HepG2 (cell line): Measurements from ENCODE around the gene ZNF227. TPM values are rescaled to one million over a fixed set of nuclear protein-coding genes. Genes with fewer than 3 reads are reported as not detected.

Experiments used
- ATAC-seq: fragments of 200-7000 bp; cut with Tn5 transposase; 3 replicates; pipeline ENCODE4 v1.9.1; 2020; ENCODE audit warnings: mild to moderate bottlenecking, moderate library complexity
- BruUV-seq: library from RNA; stranded (reverse); fragments of 400-500 nt; replicated peaks from 2 replicates; lab custom pipeline; 2021; lab: Mats Ljungman, UMichigan
- CTCF ChIA-PET: fragments of 300-600 bp; formaldehyde crosslinking; extraction: SDS; loops from one replicate; lab custom pipeline; 2021; ENCODE audit warnings: low total read pairs, inconsistent platforms, low intra/inter-chr PET ratio; lab: Yijun Ruan, JAX
- POLR2A ChIA-PET: fragments of 350-600 bp; sonication (Branson Sonifier 250); formaldehyde crosslinking; loops from one replicate; lab custom pipeline; 2020; ENCODE audit warnings: antibody characterized with exemption, inconsistent platforms; lab: Yijun Ruan, JAX
- DNase-seq: peaks from one replicate; pipeline ENCODE4 v3.0.0-alpha.2; 2015; ENCODE audit warnings: low spot score
- FAIRE-seq: peaks from 3 replicates; lab custom pipeline; 2011; peaks lifted over from hg19 to GRCh38; lab: Jason Lieb, UNC
- H2AFZ ChIP-seq: one replicate; pipeline ENCODE4 v1.6.1; 2011; ENCODE audit warnings: low read length, inconsistent platforms
- H3K27ac ChIP-seq: fragments of 300-600 bp; 3 replicates; pipeline ENCODE4 v1.8.0; 2011; ENCODE audit warnings: mixed run types, mild to moderate bottlenecking, mixed read lengths, low read length, inconsistent platforms; ENCODE audit not compliant: insufficient read depth; ENCODE audit errors: extremely low read length
- H3K27me3 ChIP-seq, 2 experiments: fragments of 200-600 bp in 1 of 2; 2 replicates in 1 of 2; 3 replicates in 1 of 2; pipeline versions ENCODE4 v1.6.0 to v1.8.0; 2011; ENCODE audit warnings: low read length in 2 of 2, mild to moderate bottlenecking in 2 of 2, moderate library complexity in 2 of 2, inconsistent platforms in 1 of 2; ENCODE audit not compliant: insufficient read depth in 2 of 2, control insufficient read depth in 1 of 2
- H3K36me3 ChIP-seq, 2 experiments: fragments of 200-600 bp in 1 of 2; replicated peaks in 1 of 2; 2 replicates in 1 of 2; 3 replicates in 1 of 2; pipeline versions ENCODE4 v1.5.1 to v1.8.0; 2011; ENCODE audit warnings: low read length in 2 of 2, inconsistent platforms in 1 of 2; ENCODE audit not compliant: insufficient read depth in 2 of 2, control insufficient read depth in 1 of 2
- H3K4me1 ChIP-seq: 2 replicates; pipeline ENCODE4 v1.5.1; 2012; ENCODE audit warnings: low read length, inconsistent platforms; ENCODE audit not compliant: insufficient read depth
- H3K4me2 ChIP-seq: 2 replicates; pipeline ENCODE4 v1.6.0; 2011; ENCODE audit warnings: low read depth, low read length, inconsistent platforms
- H3K4me3 ChIP-seq, 3 experiments: fragments of 200-600 bp in 1 of 3; sonication (generic), shearing (Covaris generic) in 1 of 3; replicated peaks in 1 of 3; 2 replicates each; pipeline ENCODE4 v1.5.1; 2011 to 2016; ENCODE audit warnings: low read length in 3 of 3, inconsistent platforms in 2 of 3, low read depth in 2 of 3, mild to moderate bottlenecking in 2 of 3, control low read depth in 1 of 3, mixed read lengths in 1 of 3; ENCODE audit not compliant: insufficient read depth in 1 of 3
- H3K79me2 ChIP-seq: one replicate; pipeline ENCODE4 v1.6.1; 2011; ENCODE audit warnings: low read length, inconsistent platforms; ENCODE audit not compliant: insufficient read depth
- H3K9ac ChIP-seq: 2 replicates; pipeline ENCODE4 v1.6.0; 2011; ENCODE audit warnings: mild to moderate bottlenecking, low read depth, low read length, inconsistent platforms; ENCODE audit not compliant: insufficient read depth
- H3K9me3 ChIP-seq: 2 replicates; pipeline ENCODE4 v1.5.1; 2012; ENCODE audit warnings: mild to moderate bottlenecking, low read length
- H4K20me1 ChIP-seq: 2 replicates; pipeline ENCODE4 v1.6.0; 2011; ENCODE audit warnings: inconsistent platforms, mild to moderate bottlenecking, low read length, moderate library complexity; ENCODE audit not compliant: insufficient read depth
- FOXC1 ChIP-seq: sonication (generic); formaldehyde crosslinking; IDR thresholded peaks from 2 replicates; pipeline ENCODE4 v1.8.0; 2022; ENCODE audit warnings: mild to moderate bottlenecking, missing genetic modification reagents, borderline replicate concordance
- HOMEZ ChIP-seq: IDR thresholded peaks from 2 replicates; pipeline ENCODE4 v1.6.1; 2016; ENCODE audit warnings: low read depth
- KDM1A ChIP-seq: IDR thresholded peaks from 2 replicates; pipeline ENCODE4 v1.6.1; 2016; ENCODE audit warnings: missing compliant biosample characterization
- MEIS1 ChIP-seq: sonication (generic); formaldehyde crosslinking; IDR thresholded peaks from 2 replicates; pipeline ENCODE4 v1.9.0; 2021; ENCODE audit warnings: mild to moderate bottlenecking, missing genetic modification reagents, moderate library complexity, borderline replicate concordance
- NPAS2 ChIP-seq: sonication (generic); formaldehyde crosslinking; IDR thresholded peaks from 2 replicates; pipeline ENCODE4 v1.8.0; 2022; ENCODE audit warnings: mild to moderate bottlenecking, missing genetic modification reagents, borderline replicate concordance
- PHB2 ChIP-seq: fragments of 450-650 bp; IDR thresholded peaks from 2 replicates; pipeline ENCODE4 v1.6.1; 2018; ENCODE audit not compliant: partially characterized antibody
- RXRB ChIP-seq: IDR thresholded peaks from 2 replicates; pipeline ENCODE4 v1.6.1; 2016; ENCODE audit warnings: borderline replicate concordance, missing genetic modification reagents, missing compliant biosample characterization
- SP5 ChIP-seq: IDR thresholded peaks from 2 replicates; pipeline ENCODE4 v1.6.1; 2016; ENCODE audit warnings: low read depth, borderline replicate concordance
- STAG1 ChIP-seq: sonication (generic); formaldehyde crosslinking; IDR thresholded peaks from 2 replicates; pipeline ENCODE4 v1.4.0; 2020; ENCODE audit warnings: missing genetic modification reagents
- TCF7L2 ChIP-seq: IDR thresholded peaks from 2 replicates; pipeline ENCODE4 v1.6.1; 2011; ENCODE audit warnings: mild to moderate bottlenecking, low read depth, low read length, moderate library complexity
- ZBTB38 ChIP-seq: sonication (generic); formaldehyde crosslinking; IDR thresholded peaks from 2 replicates; pipeline ENCODE4 v1.5.1; 2020; ENCODE audit warnings: mild to moderate bottlenecking, missing genetic modification reagents
- ZBTB8A ChIP-seq: sonication (generic); formaldehyde crosslinking; IDR thresholded peaks from 2 replicates; pipeline ENCODE4 v1.4.0; 2020; ENCODE audit warnings: mild to moderate bottlenecking, low read depth, missing genetic modification reagents, borderline replicate concordance
- ZFYVE20 ChIP-seq: sonication (generic); formaldehyde crosslinking; IDR thresholded peaks from 2 replicates; pipeline ENCODE4 v1.8.0; 2023; ENCODE audit warnings: low read depth, mild to moderate bottlenecking, moderate library complexity, missing genetic modification reagents, borderline replicate concordance
- ZMAT3 ChIP-seq: sonication (generic); formaldehyde crosslinking; conservative IDR thresholded peaks from 2 replicates; pipeline ENCODE4 v1.7.0; 2021; ENCODE audit warnings: missing genetic modification reagents
- ZNF24 ChIP-seq: fragments of 450-650 bp; IDR thresholded peaks from 2 replicates; pipeline ENCODE4 v1.6.1; 2017; ENCODE audit warnings: antibody characterized with exemption, mild to moderate bottlenecking
- ZNF382 ChIP-seq: sonication (generic); formaldehyde crosslinking; IDR thresholded peaks from 2 replicates; pipeline ENCODE4 v1.5.0; 2020; ENCODE audit warnings: missing genetic modification reagents, mild to moderate bottlenecking, borderline replicate concordance
- ZNF639 ChIP-seq: conservative IDR thresholded peaks from 2 replicates; pipeline ENCODE4 v1.6.1; 2018; ENCODE audit warnings: missing genetic modification reagents
- ZNF670 ChIP-seq: sonication (generic); formaldehyde crosslinking; IDR thresholded peaks from 2 replicates; pipeline ENCODE4 v1.8.0; 2022; ENCODE audit warnings: mild to moderate bottlenecking, missing genetic modification reagents, borderline replicate concordance
- ZNF770 ChIP-seq: sonication (generic); formaldehyde crosslinking; IDR thresholded peaks from 2 replicates; pipeline ENCODE4 v1.5.0; 2020; ENCODE audit warnings: mild to moderate bottlenecking, missing genetic modification reagents
- ZSCAN21 ChIP-seq: sonication (generic); formaldehyde crosslinking; IDR thresholded peaks from 2 replicates; pipeline ENCODE4 v1.8.0; 2022; ENCODE audit warnings: mild to moderate bottlenecking, missing genetic modification reagents, moderate library complexity, borderline replicate concordance
- WGBS: methylation state at CpG from one replicate; pipeline ENCODE4 v1.1.6; 2017; ENCODE audit warnings: low lambda C conversion rate; 5-methylcytosine and 5-hydroxymethylcytosine counted together
- in situ Hi-C: cut with HindIII; loops from 2 replicates; pipeline ENCODE4 v1.10.0; 2017; ENCODE audit warnings: low pct_unique_long_range_greater_than_20kb; ENCODE audit not compliant: extremely low pct_ligation_motif_present
- intact Hi-C: fragments of 100-400 bp; cut with micrococcal nuclease; formaldehyde crosslinking; loops from one replicate; pipeline ENCODE4 v1.10.0; 2022; ENCODE audit not compliant: unreplicated experiment
- polyA plus RNA-seq, 8 experiments: library from polyadenylated mRNA; depleted of rRNA in 3 of 8; stranded (reverse) in 7 of 8; unstranded in 1 of 8; fragments of >200 nt; fragmentation: Illumina TruSeq in 4 of 8; extraction: Trizol in 4 of 8; gene quantifications; 2 replicates each; pipeline versions ENCODE4 v1.2.1 to v1.2.3, GENCODE V29; 2011 to 2016; ENCODE audit warnings: low read depth in 4 of 8, missing spikeins in 1 of 8, mixed read lengths in 1 of 8; ENCODE audit not compliant: insufficient read depth in 1 of 8
- total RNA-seq, 5 experiments: library from RNA; depleted of rRNA; stranded (reverse); fragments of >200 nt; fragmentation: Illumina TruSeq; extraction: Trizol; gene quantifications; 2 replicates each; pipeline ENCODE4 v1.2.3, GENCODE V29; 2016; ENCODE audit warnings: low read depth in 1 of 5

ZNF227 gene
- total and polyA plus RNA-seq, 2 of the 13 experiments (the other 11 are each of a cell fraction or from before 2014, with no cell fraction given), result 3.1 to 16.8 TPM

- TF ChIP-seq ZNF24, result no peak
- TF ChIP-seq STAG1 (CRISPR knock-in tag), result no peak
- TF ChIP-seq ZNF770 (CRISPR knock-in tag), result no peak
- no peak for TF ChIP-seq HOMEZ (CRISPR knock-in tag)
- TF ChIP-seq KDM1A, result no peak
- no peak for TF ChIP-seq MEIS1
- no peak for TF ChIP-seq ZNF382 (CRISPR knock-in tag)
- no peak for TF ChIP-seq ZMAT3 (CRISPR knock-in tag)
- TF ChIP-seq, all 625 proteins: peak for 0
These were observed 70.5 kb downstream of the ZNF227 start (continued) for GRCh38 chr19:44282846-44283245.

- no peak overlapping the region for H3K4me3 ChIP-seq
- WGBS, result 78% methylated on average over 4 of the region's 4 CpGs
- no peak overlapping the region for H3K27ac ChIP-seq
- H3K79me2 ChIP-seq, result no peaks in the 10 kb centered on the region
- peaks cover 5 to 17% of the 10 kb centered on the region in 2 experiments; a peak in 4 of 5 replicates for H3K36me3 ChIP-seq
- no peak overlapping the region for H3K9ac ChIP-seq
- intact Hi-C loops (no loop called here), in situ Hi-C loops (no loop called here)
- H3K4me1 ChIP-seq, result no peaks in the 10 kb centered on the region
- no TSS peak for BruUV-seq
- no peak for ATAC-seq
- POLR2A ChIA-PET, result no interaction called here
- no peaks in the 10 kb centered on the region; a peak in 1 of 5 replicates for H3K27me3 ChIP-seq
- peaks cover 13% of the 10 kb centered on the region; the same call in 1 of the 2 replicates for H3K9me3 ChIP-seq
- CTCF ChIA-PET, result no interaction called here
- no peak for FAIRE-seq
- no peak for DNase-seq
- H3K4me2 ChIP-seq, result no peak overlapping the region
- no peak overlapping the region for H2AFZ ChIP-seq
- H4K20me1 ChIP-seq, result no peaks in the 10 kb centered on the region
- no peak for TF ChIP-seq NPAS2
- no peak for TF ChIP-seq ZSCAN21 (CRISPR knock-in tag)
- TF ChIP-seq ZNF639 (CRISPR knock-in tag), result no peak
- no peak for TF ChIP-seq RXRB
- TF ChIP-seq PHB2, result no peak
- TF ChIP-seq ZFYVE20 (CRISPR knock-in tag), result no peak
- TF ChIP-seq ZBTB8A (CRISPR knock-in tag), result no peak
- no peak for TF ChIP-seq ZNF670 (CRISPR knock-in tag)
- no peak for TF ChIP-seq ZBTB38
- no peak for TF ChIP-seq SP5 (CRISPR knock-in tag)
- TF ChIP-seq TCF7L2, result no peak
- no peak for TF ChIP-seq FOXC1 (CRISPR knock-in tag)
These were observed 72.6 kb downstream of the ZNF227 start for GRCh38 chr19:44284968-44285367.
